ENCODE data around the gene NKTR. TPM values are rescaled to one million over a fixed set of nuclear protein-coding genes. Genes with fewer than 3 reads are reported as not detected.

NKTR gene
- total RNA-seq: 27.8 and 52.8 TPM in 2 replicates

DNA sequence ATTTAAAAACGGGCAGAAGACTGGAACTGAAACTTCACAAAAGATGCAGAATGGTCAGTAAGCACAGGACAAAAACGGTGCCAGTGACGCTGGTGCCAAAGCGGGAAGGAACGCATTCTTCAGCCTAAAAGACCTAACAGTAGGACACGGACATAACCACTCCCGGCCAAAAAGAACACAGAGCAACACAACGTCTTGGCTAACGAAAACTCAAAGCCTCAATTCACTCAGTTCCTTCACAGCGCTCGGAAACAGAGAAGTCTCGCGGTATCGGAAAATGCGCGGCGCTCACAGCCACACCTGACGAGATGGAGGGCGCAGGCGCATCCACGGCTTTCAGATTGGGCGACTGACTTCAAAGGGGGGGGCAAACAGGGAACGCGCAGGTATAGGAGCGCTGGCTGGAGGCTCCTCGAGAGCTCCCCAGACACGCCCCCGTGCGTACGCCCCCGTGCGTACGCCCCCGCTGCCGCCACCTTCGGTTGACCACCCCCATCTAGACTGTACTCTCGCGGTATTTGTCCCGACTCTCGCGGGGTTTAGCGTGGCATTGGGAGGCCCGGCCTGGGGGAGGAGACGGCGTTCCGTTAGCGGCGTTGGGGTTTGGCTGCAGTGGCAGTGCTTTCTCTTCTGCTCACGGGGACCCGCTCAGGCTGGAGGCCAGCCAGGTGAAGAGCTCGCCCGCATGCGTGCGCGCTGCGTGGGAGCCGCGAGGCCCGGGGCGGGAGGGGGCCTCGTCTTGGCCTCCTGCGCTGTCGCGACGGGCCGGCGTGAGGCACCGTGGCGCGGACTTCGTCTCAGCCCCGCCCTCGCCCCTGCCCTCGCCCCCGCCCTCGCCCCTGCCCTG is at the start of gene NKTR:
NKTR (plus strand) TSS at position 576 of the 847 bp plus-strand sequence. CDS start 321 bp downstream, outside the sequence.

DNA sequence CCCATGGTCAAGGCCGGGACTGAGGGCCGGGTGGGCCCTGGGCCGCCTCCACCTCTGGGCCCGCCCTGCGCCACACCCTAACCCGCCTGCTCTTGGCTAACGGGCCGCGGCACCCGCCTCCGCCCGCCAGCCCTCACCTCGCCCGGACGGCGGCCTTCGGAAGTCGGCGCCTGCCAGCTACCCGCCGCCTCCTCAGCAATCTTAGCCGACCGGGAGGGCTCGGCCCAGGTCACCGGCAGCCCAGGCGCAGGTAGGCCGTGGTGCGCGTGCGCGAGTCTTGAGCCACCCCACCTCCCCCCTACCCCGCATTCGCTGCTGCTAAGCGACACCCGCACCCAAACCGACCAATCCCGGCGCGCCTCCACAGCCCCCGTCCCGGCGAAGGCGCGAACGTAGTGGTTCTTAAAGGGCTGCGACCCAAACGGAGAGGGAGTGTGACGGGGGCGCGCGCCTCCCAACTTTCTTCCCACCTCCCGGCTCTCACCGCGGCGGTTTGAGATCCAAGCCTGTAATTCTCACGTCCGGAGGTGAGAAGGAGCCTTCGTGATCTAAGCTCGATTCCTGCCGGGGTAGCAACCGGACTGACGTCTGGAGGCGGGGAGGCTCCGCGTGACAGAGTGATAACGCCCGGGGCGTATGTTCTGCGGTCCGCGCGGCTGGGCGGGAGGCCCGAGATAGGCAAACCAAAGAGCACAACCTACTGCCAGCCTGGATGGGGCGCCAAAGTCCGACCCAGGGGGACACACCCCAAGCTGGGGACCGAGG is 18.6 kb upstream of the NKTR start, which contains the start of gene SEC22C:
SEC22C (minus strand) TSS at position 259 of the 765 bp plus-strand sequence. CDS start 12,921 bp downstream, outside the sequence.

DNA sequence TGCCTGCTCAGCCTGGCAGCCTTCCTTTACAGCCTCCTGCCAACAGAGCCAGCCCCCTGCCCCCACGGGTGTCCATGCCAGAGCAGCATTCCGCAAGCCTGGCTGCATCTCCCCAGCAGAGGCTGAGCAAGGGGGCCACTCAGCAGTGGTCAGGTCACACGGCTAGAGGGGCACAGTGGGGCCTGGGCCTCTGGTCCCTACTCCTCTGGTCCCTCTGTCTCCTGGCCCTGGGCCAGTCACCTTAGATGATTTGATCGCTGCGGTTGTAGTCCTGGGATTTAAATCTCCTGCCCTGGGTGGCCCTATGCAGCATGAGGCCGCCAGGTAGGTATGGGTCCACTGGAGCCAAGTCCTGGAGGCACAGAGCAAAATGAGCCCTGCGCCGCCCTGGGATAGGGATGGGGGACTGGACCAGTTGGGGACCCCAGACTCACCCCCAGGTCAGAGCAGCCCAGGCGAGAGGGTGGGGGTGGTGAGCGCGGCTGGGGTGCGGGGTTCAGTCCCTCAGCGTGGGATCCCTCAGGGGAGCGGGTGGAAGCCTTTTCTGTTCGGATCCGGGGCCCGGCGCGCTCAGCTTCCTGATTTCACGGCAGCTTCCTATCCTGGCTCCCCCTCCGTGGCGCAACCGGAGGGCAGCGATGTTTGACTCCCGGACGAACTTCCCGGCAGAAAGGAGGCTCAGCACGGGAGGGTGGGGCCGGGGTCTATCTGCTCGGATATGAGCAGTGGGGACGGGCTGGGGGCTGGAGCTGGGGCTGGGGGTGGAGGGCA is 53.3 kb downstream of the NKTR start, which contains the start of gene ZBTB47:
ZBTB47 (plus strand) TSS at position 138 of the 771 bp plus-strand sequence. CDS start 4,659 bp downstream, outside the sequence.

DNA sequence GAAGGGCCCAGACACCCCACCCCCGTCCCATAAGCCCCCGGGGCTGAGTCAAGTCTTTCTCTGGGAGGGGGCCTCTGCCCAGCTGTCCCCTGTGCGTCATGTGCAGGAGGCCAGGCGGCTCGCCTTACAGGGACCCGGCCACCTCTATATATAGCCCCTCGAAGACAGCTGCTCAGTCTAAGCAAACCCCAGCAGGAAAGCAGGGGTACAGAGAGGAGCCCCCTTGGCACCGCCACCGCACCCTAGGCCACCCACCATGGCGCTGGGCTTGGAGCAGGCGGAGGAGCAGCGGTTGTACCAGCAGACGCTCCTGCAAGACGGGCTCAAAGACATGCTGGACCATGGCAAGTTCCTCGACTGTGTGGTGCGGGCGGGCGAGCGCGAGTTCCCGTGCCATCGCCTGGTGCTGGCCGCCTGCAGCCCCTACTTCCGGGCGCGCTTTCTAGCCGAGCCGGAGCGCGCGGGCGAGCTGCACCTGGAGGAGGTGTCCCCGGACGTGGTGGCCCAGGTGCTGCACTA is 84.9 kb downstream of the NKTR start, which contains the start of gene KLHL40:
KLHL40 (plus strand) TSS at position 175 of the 519 bp plus-strand sequence; CDS start at position 257, 82 bp downstream.

Other genes with a start within 250 kb of the NKTR start
- gene LYZL4, start 190.1 kb upstream of the NKTR start, total RNA-seq: not detected in 2 replicates
- gene VIPR1, start 98.0 kb upstream of the NKTR start, total RNA-seq: not detected in 2 replicates
- gene SEC22C, start 18.7 kb upstream of the NKTR start, total RNA-seq: 41.7 and 42.7 TPM in 2 replicates
- gene SS18L2, start 9.8 kb upstream of the NKTR start, total RNA-seq: 24.4 and 33.1 TPM in 2 replicates
- 24.4 and 45.8 TPM in 2 replicates for gene ZBTB47, start 53.0 kb downstream of the NKTR start, total RNA-seq
- gene KLHL40, start 84.9 kb downstream of the NKTR start, total RNA-seq: 0.09 TPM in 1 of 2 replicates, not detected in the other
- gene HHATL, start 102.1 kb downstream of the NKTR start, total RNA-seq: not detected in 2 replicates
- gene CCDC13, start 172.6 kb downstream of the NKTR start, total RNA-seq: 0.86 and 0.95 TPM in 2 replicates
- gene HIGD1A, start 203.8 kb downstream of the NKTR start, total RNA-seq: 131 TPM in 2 replicates
- gene ACKR2, start 208.8 kb downstream of the NKTR start, total RNA-seq: 0.26 and 0.32 TPM in 2 replicates